Brain microvascular endothelial cell (primary cell): ENCODE data around the gene CFAP74.

Experiments
- DNase-seq: peaks from one replicate; pipeline ENCODE4 v3.0.0-alpha.2; 2020
- H3K27ac ChIP-seq: fragments of 250-450 bp; sonication (Bioruptor Pico); 2 replicates; pipeline ENCODE4 v1.5.1; 2020; ENCODE audit warnings: mild to moderate bottlenecking, moderate library complexity
- H3K27me3 ChIP-seq: fragments of 250-450 bp; sonication (Bioruptor Pico); replicated peaks from 2 replicates; pipeline ENCODE4 v1.5.1; 2020; ENCODE audit warnings: mild to moderate bottlenecking
- H3K36me3 ChIP-seq: fragments of 250-450 bp; sonication (Bioruptor Pico); replicated peaks from 2 replicates; pipeline ENCODE4 v1.5.1; 2020; ENCODE audit warnings: mild to moderate bottlenecking
- H3K4me3 ChIP-seq: 2 replicates; pipeline ENCODE4 v1.5.1; 2011; ENCODE audit warnings: low read depth, mild to moderate bottlenecking, control low read depth, low read length, moderate library complexity
- in situ Hi-C: cut with HindIII; loops from 2 replicates; pipeline ENCODE4 v1.10.0; 2017; ENCODE audit warnings: low sequenced_read_pairs, low pct_ligation_motif_present
- TF ChIP-seq, protein P1 (sequence below): IDR thresholded peaks from 2 replicates; pipeline ENCODE4 v1.5.1; 2011; ENCODE audit warnings: low read depth, mild to moderate bottlenecking, moderate library complexity, low read length, control low read depth, inconsistent platforms; ENCODE audit errors: missing control alignments

The CFAP74 gene

DNA sequence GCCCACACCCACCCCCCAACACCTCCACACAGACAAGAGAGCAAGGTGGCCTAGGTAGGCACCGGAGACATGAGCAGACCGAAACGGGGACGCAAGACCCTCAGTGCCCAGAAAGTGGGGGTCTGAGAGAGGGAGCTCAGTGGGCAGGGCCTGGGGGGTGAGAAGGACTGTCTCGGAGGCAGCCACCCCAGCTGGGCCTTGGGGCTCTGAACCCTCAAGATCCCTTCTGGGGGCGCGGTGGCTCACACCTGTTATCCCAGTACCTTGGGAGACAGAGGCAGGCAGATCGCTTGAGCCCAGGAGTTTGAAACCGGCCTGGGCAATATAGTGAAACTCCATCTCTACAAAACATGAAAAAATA, 103.6 kb downstream of the CFAP74 start:
- H3K27me3 ChIP-seq = no peaks in the 10 kb centered on the region
- no peak overlapping the region for H3K27ac ChIP-seq
- in situ Hi-C loops = no loop called here
- no peaks in the 10 kb centered on the region for H3K36me3 ChIP-seq
- TF ChIP-seq, protein P1, sequence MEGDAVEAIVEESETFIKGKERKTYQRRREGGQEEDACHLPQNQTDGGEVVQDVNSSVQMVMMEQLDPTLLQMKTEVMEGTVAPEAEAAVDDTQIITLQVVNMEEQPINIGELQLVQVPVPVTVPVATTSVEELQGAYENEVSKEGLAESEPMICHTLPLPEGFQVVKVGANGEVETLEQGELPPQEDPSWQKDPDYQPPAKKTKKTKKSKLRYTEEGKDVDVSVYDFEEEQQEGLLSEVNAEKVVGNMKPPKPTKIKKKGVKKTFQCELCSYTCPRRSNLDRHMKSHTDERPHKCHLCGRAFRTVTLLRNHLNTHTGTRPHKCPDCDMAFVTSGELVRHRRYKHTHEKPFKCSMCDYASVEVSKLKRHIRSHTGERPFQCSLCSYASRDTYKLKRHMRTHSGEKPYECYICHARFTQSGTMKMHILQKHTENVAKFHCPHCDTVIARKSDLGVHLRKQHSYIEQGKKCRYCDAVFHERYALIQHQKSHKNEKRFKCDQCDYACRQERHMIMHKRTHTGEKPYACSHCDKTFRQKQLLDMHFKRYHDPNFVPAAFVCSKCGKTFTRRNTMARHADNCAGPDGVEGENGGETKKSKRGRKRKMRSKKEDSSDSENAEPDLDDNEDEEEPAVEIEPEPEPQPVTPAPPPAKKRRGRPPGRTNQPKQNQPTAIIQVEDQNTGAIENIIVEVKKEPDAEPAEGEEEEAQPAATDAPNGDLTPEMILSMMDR = no peak
- H3K4me3 ChIP-seq = no peak overlapping the region
- no peak for DNase-seq

GRCh38 chr1:1899266-1899966, 104.2 kb downstream of the CFAP74 start:
- Histone ChIP-seq H3K27me3 (no peaks in the 10 kb centered on the region), H3K36me3 (no peaks in the 10 kb centered on the region), H3K4me3 (no peak overlapping the region), H3K27ac (no peak overlapping the region)
- in situ Hi-C loops = no loop called here
- TF ChIP-seq, protein P1 = peak; percentile 30
- no peak for DNase-seq

GRCh38 chr1:1898246-1898933, 105.2 kb downstream of the CFAP74 start:
- TF ChIP-seq, protein P1 = no peak
- H3K27ac ChIP-seq = no peak overlapping the region
- no peaks in the 10 kb centered on the region for H3K27me3 ChIP-seq
- no peak for DNase-seq
- no peaks in the 10 kb centered on the region for H3K36me3 ChIP-seq
- in situ Hi-C loops = no loop called here
- H3K4me3 ChIP-seq = no peak overlapping the region

GRCh38 chr1:1895456-1896336, 107.9 kb downstream of the CFAP74 start:
- no peaks in the 10 kb centered on the region for H3K27me3 ChIP-seq
- DNase-seq = no peak
- TF ChIP-seq, protein P1 = no peak
- no peaks in the 10 kb centered on the region for H3K36me3 ChIP-seq
- H3K27ac ChIP-seq = no peak overlapping the region
- in situ Hi-C loops = no loop called here
- H3K4me3 ChIP-seq = no peak overlapping the region

GRCh38 chr1:1895060-1895418, 108.5 kb downstream of the CFAP74 start:
- no peaks in the 10 kb centered on the region for H3K27me3 ChIP-seq
- H3K27ac ChIP-seq = no peak overlapping the region
- TF ChIP-seq, protein P1 = no peak
- H3K36me3 ChIP-seq = no peaks in the 10 kb centered on the region
- in situ Hi-C loops = no loop called here
- DNase-seq = no peak
- H3K4me3 ChIP-seq = no peak overlapping the region
